Measurements from ENCODE around the gene H2BK1.

The H2BK1 gene

DNA sequence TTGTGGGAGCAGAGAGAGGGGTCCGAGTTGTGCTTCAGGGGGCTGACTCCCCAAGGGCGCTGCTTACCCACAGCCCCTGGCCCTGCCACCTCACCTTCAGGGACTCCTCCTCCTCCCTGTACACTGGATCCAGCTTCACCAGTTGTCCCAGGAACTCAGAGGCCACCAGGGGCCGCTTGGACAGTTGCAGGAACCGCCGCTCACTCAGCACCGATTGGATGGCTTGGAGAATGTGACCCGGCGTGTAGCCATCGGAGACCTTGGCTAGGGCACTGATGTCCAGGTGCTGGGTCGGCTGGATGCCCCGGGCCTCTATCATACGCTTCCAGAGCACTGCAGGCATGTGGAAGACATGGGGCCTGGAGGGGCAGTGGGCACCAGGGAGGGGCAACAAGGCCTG is 18.7 kb downstream of the H2BK1 start:
- no peak overlapping the region for H3K27ac ChIP-seq
- no peak for TF ChIP-seq ZFX (IDR thresholded peaks at IDR 0.05)
- TF ChIP-seq, protein P1, sequence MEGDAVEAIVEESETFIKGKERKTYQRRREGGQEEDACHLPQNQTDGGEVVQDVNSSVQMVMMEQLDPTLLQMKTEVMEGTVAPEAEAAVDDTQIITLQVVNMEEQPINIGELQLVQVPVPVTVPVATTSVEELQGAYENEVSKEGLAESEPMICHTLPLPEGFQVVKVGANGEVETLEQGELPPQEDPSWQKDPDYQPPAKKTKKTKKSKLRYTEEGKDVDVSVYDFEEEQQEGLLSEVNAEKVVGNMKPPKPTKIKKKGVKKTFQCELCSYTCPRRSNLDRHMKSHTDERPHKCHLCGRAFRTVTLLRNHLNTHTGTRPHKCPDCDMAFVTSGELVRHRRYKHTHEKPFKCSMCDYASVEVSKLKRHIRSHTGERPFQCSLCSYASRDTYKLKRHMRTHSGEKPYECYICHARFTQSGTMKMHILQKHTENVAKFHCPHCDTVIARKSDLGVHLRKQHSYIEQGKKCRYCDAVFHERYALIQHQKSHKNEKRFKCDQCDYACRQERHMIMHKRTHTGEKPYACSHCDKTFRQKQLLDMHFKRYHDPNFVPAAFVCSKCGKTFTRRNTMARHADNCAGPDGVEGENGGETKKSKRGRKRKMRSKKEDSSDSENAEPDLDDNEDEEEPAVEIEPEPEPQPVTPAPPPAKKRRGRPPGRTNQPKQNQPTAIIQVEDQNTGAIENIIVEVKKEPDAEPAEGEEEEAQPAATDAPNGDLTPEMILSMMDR (conservative IDR thresholded peaks at IDR 0.05) = no peak

DNA sequence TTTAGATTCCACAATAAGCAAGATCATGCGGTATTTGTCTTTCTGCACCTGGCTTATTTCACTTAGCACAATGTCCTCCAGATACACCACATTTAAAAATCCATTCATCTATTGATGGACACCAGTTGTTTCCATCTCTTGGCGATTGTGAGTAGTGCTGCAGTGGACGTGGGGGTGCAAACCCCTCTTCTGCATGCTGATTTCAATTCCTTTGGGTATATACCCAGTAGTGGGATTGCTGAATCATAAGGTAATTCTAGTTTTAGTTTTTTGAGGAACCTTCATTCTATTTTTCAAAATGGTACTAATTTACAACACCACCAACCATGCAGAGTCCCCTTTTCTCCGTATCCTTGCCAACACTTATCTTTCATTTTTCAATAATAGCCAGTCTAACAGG is 21.2 kb downstream of the H2BK1 start:
- no peak for TF ChIP-seq ZFX (IDR thresholded peaks at IDR 0.05)
- TF ChIP-seq, protein P1 (conservative IDR thresholded peaks at IDR 0.05) = no peak
- H3K27ac ChIP-seq = no peak overlapping the region

DNA sequence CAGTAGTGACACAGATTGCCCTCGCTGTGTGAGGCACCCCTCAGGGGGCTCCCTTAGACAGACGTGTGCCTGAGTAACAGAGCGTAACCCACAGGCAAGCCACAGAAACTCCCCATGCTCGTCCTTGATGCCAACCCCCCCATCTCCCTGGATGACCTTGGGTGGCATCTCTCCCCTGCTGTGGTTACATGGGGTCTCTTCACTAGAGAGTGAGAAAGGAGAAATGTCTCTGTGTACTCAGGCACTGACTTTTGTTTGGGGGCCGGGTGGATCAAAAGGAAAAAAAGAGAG is 22.1 kb downstream of the H2BK1 start:
- TF ChIP-seq ZFX (IDR thresholded peaks at IDR 0.05) = no peak
- TF ChIP-seq, protein P1 (conservative IDR thresholded peaks at IDR 0.05) = no peak
- no peak overlapping the region for H3K27ac ChIP-seq

DNA sequence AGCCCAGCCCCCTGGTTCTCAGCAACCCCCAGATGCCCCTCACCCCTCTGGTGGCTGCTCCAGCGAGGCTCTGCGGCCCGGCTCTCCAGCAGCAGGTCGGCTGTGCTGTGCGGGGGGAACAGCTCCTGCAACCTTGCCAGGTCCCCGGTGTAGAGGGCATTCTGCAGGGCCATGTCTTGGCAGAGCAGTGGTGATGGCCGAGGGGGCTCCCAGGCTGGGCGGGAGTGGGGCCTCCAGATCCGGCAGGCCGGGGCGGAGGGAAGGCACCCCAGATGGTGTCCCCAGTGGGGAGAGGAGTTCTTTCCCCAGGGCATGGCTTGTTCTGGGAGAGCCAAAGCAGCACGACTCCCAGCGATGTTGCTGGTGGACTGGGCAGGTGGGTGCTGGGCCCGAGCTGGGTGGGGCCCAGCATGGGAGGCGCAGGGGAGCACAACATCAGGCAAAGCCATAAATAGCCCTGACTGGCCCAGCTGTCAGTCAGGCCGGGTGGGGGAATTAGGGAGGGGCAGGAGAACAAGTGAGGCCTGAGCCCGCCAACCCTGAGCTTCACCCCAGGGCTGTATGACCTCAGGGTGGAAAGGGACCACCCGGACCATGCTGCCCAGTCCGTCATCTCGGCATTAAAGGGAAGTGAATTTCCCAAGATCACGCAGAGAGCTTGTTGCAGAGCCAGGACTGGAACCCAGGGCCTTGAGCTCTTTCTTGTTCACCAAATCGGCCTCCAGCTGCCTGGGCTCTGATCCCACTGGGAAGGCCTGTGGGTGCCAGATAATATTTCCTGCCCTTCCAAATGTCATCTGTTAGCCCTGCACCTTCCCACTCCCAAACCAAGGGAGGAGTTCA is 22.7 kb downstream of the H2BK1 start:
- H3K27ac ChIP-seq = no peak overlapping the region
- TF ChIP-seq, protein P1 (conservative IDR thresholded peaks at IDR 0.05) = no peak
- no peak for TF ChIP-seq ZFX (IDR thresholded peaks at IDR 0.05)

DNA sequence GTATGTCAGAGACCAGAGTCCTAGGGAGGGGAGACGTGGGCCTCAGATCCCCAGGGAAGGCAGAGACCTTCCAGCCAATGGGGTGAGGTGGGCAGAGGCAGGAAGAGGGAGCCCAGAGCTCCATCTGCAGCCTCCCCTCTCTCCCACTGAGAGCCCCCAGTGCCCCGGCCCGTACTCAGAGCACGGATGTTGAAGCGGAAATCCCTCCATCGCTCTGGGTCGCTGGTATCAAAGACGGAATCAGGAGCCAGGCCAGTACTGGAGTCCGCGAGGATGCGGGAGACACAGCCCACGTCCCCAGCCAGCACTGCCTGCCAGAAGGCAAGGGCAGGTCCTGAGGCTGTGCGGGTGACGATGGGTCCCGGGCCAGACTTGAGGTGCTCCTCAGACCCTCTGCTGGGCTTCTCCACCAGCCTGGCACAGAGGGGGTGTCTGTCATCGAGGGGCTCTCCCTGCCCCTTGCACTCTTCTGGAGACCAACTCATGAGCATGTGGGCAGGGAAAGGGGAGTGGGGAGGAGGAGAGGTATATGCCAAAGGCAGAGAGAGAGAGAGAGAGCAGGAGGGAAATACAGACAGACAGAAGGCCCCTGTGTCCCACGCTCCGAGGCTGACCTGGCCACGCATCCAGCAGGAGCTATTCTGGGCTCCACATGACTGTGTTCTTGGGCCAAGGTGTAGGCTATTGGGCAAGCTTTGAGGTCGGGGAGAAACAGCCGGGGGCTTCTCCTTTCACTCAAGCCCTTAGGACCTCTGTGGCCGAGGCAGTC is 23.5 kb downstream of the H2BK1 start, which contains the start of gene ASB10:
Gene ASB10 (minus strand): TSS at position 611 of the 769 bp plus-strand sequence. CDS start 120 bp downstream, at position 491.
- H3K27ac ChIP-seq = no peak within 1 kb of the TSS
- TF ChIP-seq ZFX (IDR thresholded peaks at IDR 0.05) = no peak
- TF ChIP-seq, protein P1 (conservative IDR thresholded peaks at IDR 0.05) = no peak

DNA sequence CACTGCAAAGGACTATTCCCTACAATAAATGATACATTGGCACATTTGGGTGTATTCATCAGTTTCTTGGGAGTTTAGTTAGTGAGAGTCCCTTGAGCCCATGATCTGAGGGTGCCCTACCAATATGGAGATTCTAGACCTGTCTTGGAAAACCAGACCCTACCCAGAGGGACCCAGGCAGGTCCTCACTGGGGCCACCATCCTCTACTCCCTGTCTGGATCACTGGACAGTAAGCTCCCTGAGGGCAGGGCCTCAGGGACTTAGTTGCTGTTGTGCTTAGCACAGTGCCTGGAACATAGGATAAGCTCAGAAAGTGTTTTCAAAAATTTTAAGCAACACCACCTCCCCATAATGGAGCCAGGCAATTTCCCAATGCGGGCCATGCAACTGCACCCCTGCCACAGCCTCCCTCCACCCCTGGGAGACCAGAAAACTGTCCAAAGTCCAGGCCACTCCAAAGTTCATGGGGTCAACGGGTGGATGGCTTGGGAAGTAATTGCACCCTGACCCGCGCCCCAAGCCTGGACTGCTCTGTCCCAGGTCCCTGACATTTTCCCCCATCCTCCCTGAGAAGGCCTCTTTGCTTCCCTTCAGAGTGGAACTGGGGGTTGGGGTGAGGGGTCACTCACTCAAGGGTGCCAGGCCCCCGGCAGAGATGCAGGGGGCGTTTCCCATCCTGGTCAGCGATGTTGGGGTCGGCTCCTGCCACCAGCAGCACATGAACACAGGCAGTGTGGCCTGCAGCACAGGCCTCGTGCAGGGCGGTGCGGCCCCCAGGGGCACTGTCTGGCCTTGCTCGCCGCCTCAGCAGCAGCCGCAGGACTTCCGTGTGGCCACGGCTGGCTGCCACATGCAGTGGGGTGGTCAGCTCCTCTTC is 24.3 kb downstream of the H2BK1 start:
- TF ChIP-seq, protein P1 (conservative IDR thresholded peaks at IDR 0.05) = no peak
- no peak for TF ChIP-seq ZFX (IDR thresholded peaks at IDR 0.05)
- no peak overlapping the region for H3K27ac ChIP-seq
